OCI-LY7 (cell line): ENCODE data around the gene PIH1D1. TPM values are rescaled to one million over a fixed set of nuclear protein-coding genes. Genes with fewer than 3 reads are reported as not detected.

Source experiments
- BruUV-seq: library from RNA; stranded (reverse); fragments of 400-500 nt; replicated peaks from 2 replicates; lab custom pipeline; 2021; lab: Mats Ljungman, UMichigan
- CTCF ChIA-PET: fragments of 300-600 bp; sonication (Branson Sonifier 250); formaldehyde crosslinking; loops from one replicate; lab custom pipeline; 2022; ENCODE audit warnings: antibody characterized with exemption; ENCODE audit not compliant: unreplicated experiment; lab: Charles Lee
- POLR2A ChIA-PET: fragments of 300-600 bp; sonication (Branson Sonifier 250); formaldehyde crosslinking; loops from one replicate; lab custom pipeline; 2022; ENCODE audit warnings: antibody characterized with exemption; lab: Charles Lee
- DNase-seq: peaks from one replicate; pipeline ENCODE4 v3.0.0-alpha.2; 2015; ENCODE audit warnings: low spot score
- H2AFZ ChIP-seq: fragments of 200-600 bp; sonication (generic), shearing (Covaris generic); 2 replicates; pipeline ENCODE4 v1.6.1; 2014; ENCODE audit warnings: mild to moderate bottlenecking, antibody characterized with exemption, low read length, moderate library complexity
- H3K27ac ChIP-seq: fragments of 200-600 bp; sonication (generic); 2 replicates; pipeline ENCODE4 v1.5.1; 2014; ENCODE audit warnings: mixed run types, low read depth, mild to moderate bottlenecking, moderate library complexity, low read length, inconsistent platforms; ENCODE audit not compliant: poor library complexity, severe bottlenecking
- H3K36me3 ChIP-seq: fragments of 200-600 bp; sonication (generic); 2 replicates; pipeline ENCODE4 v1.6.1; 2014; ENCODE audit warnings: mild to moderate bottlenecking, antibody characterized with exemption, low read length, moderate library complexity, mixed read lengths; ENCODE audit not compliant: insufficient read depth
- H3K4me1 ChIP-seq: fragments of 200-600 bp; sonication (generic); 2 replicates; pipeline ENCODE4 v1.5.1; 2014; ENCODE audit warnings: mild to moderate bottlenecking, low read length; ENCODE audit not compliant: insufficient read depth, poor library complexity, severe bottlenecking
- H3K4me2 ChIP-seq: fragments of 200-600 bp; sonication (generic); 2 replicates; pipeline ENCODE4 v1.6.1; 2014; ENCODE audit warnings: mild to moderate bottlenecking, low read length
- H3K4me3 ChIP-seq: fragments of 200-600 bp; sonication (generic); 2 replicates; pipeline ENCODE4 v1.5.1; 2014; ENCODE audit warnings: mild to moderate bottlenecking, low read depth, low read length; ENCODE audit not compliant: poor library complexity, severe bottlenecking
- H3K79me2 ChIP-seq: fragments of 200-600 bp; sonication (generic); 2 replicates; pipeline ENCODE4 v1.6.1; 2016; ENCODE audit warnings: low read depth, mild to moderate bottlenecking, low read length, moderate library complexity, mixed read lengths; ENCODE audit not compliant: insufficient read depth
- H3K9me2 ChIP-seq: fragments of 200-600 bp; sonication (generic); 2 replicates; pipeline ENCODE4 v1.6.1; 2016; ENCODE audit warnings: mild to moderate bottlenecking, low read length, mixed read lengths; ENCODE audit not compliant: insufficient read depth
- H3K9me3 ChIP-seq: fragments of 200-600 bp; sonication (generic); 2 replicates; pipeline ENCODE4 v1.6.1; 2014; ENCODE audit warnings: mild to moderate bottlenecking, mixed run types, low read length, mixed read lengths
- H4K20me1 ChIP-seq: fragments of 200-600 bp; sonication (generic); 2 replicates; pipeline ENCODE4 v1.6.1; 2014; ENCODE audit warnings: mild to moderate bottlenecking, antibody characterized with exemption, low read length, moderate library complexity, mixed read lengths; ENCODE audit not compliant: insufficient read depth
- CTCF ChIP-seq: fragments of 200-600 bp; sonication (generic); conservative IDR thresholded peaks from 2 replicates; pipeline ENCODE4 v1.5.1; 2014; ENCODE audit warnings: mild to moderate bottlenecking, antibody characterized with exemption, low read length, moderate library complexity, mixed read lengths
- EZH2phosphoT487 ChIP-seq: fragments of 200-600 bp; sonication (generic); IDR thresholded peaks from 2 replicates; pipeline ENCODE4 v1.6.1; 2018; ENCODE audit warnings: low read depth, borderline replicate concordance, mild to moderate bottlenecking, mixed run types, antibody characterized with exemption, low read length, moderate library complexity, mixed read lengths
- intact Hi-C: fragments of 100-400 bp; cut with micrococcal nuclease; formaldehyde crosslinking; loops from one replicate; pipeline ENCODE4 v1.10.0; 2022; ENCODE audit not compliant: unreplicated experiment
- total RNA-seq, 2 experiments: library from RNA; depleted of rRNA in 1 of 2; stranded (reverse); fragments of >200 nt in 1 of 2; shearing (Covaris generic) in 1 of 2; gene quantifications; 2 replicates each; pipeline ENCODE4 v1.2.3, GENCODE V29; 2014 to 2022

PIH1D1 gene
- total RNA-seq, 2 experiments from 2014 or later = 95.5 to 117 TPM

GRCh38 chr19:49455773-49456172 lies 4.2 kb upstream of the PIH1D1 start:
- Histone ChIP-seq H3K4me3 (no peak overlapping the region), H3K27ac (no peak overlapping the region), H3K4me2 (no peak overlapping the region), H2AFZ (no peak overlapping the region), H3K9me3 (no peaks in the 10 kb centered on the region), H3K36me3 (peaks cover 39% of the 10 kb centered on the region), H4K20me1 (no peaks in the 10 kb centered on the region), H3K4me1 (peaks cover 22% of the 10 kb centered on the region), H3K9me2 (no peaks in the 10 kb centered on the region), H3K79me2 (peaks cover 35% of the 10 kb centered on the region)
- no TSS peak for BruUV-seq
- ChIA-PET CTCF (no interaction called here), POLR2A (no interaction called here)
- no peak for TF ChIP-seq CTCF
- no peak for TF ChIP-seq EZH2phosphoT487
- no peak for DNase-seq
- intact Hi-C loops = no loop called here

- TSS peak; percentile 96 for BruUV-seq
- no peak overlapping the region for H2AFZ ChIP-seq
- H3K9me3 ChIP-seq = no peaks in the 10 kb centered on the region
- peak overlapping the region; percentile 94 for H3K4me2 ChIP-seq
- no peaks in the 10 kb centered on the region for H3K9me2 ChIP-seq
- no peaks in the 10 kb centered on the region for H4K20me1 ChIP-seq
- ChIA-PET POLR2A (interaction anchor here (0.6 to 1.1 kb wide), 5 partner anchors 10 to 873 kb away, joined by 3 to 7 read pairs (median 3); no protein-coding TSS in a partner anchor), CTCF (no interaction called here)
- TF ChIP-seq EZH2phosphoT487 = no peak
- TF ChIP-seq CTCF = no peak
- H3K4me1 ChIP-seq = peaks cover 31% of the 10 kb centered on the region
- DNase-seq = peak; percentile 47
- H3K36me3 ChIP-seq = peaks cover 37% of the 10 kb centered on the region
- intact Hi-C loops = loop anchor here (5.0 kb wide), 1 partner anchor 34 kb away; the partner anchor contains the start of gene RPL13A
- H3K79me2 ChIP-seq = peaks cover 44% of the 10 kb centered on the region
- H3K4me3 ChIP-seq = peak overlapping the region; percentile 93
- H3K27ac ChIP-seq = peak overlapping the region; percentile 92
Observed at GRCh38 chr19:49453757-49454240, 2.2 kb upstream of the PIH1D1 start.

- H3K27ac ChIP-seq = peak within 1 kb of the TSS; percentile 92
- H4K20me1 ChIP-seq = no peaks in the 10 kb centered on the region
- H3K79me2 ChIP-seq = peaks cover 44% of the 10 kb centered on the region
- peak within 1 kb of the TSS; percentile 94 for H3K4me2 ChIP-seq
- no peaks in the 10 kb centered on the region for H3K9me3 ChIP-seq
- peak; percentile 98 for DNase-seq
- ChIA-PET POLR2A (interaction anchor here (0.6 kb wide), 4 partner anchors 9 to 872 kb away, joined by 3 to 7 read pairs (median 4); no protein-coding TSS in a partner anchor), CTCF (interaction anchor here (0.6 to 1.1 kb wide), 2 partner anchors 20 to 122 kb away, joined by 3 read pairs; no protein-coding TSS in a partner anchor)
- intact Hi-C loops = loop anchor here (5.0 kb wide), 1 partner anchor 34 kb away; the partner anchor contains the start of gene RPL13A
- peak within 1 kb of the TSS; percentile 93 for H3K4me3 ChIP-seq
- peaks cover 28% of the 10 kb centered on the region for H3K4me1 ChIP-seq
- H2AFZ ChIP-seq = peak within 1 kb of the TSS; percentile 23; the same call in 1 of the 2 replicates
- BruUV-seq = no TSS peak
- peaks cover 37% of the 10 kb centered on the region for H3K36me3 ChIP-seq
- H3K9me2 ChIP-seq = no peaks in the 10 kb centered on the region
- TF ChIP-seq CTCF = no peak
- TF ChIP-seq EZH2phosphoT487 = no peak
Observed at GRCh38 chr19:49453013-49453756, 1.6 kb upstream of the PIH1D1 start, which contains the start of gene ALDH16A1. Gene ALDH16A1, plus strand, starts transcription at chr19:49453225. Its CDS starts 107 bp downstream, at chr19:49453332.
